Activated B cell treated with CpG ODN at 0.5 μM for 24 hours (primary cell): ENCODE data around the gene SLC36A3. TPM values are rescaled to one million over a fixed set of nuclear protein-coding genes. Genes with fewer than 3 reads are reported as not detected.

Source experiments
- ATAC-seq: fragments of 200-7000 bp; cut with Tn5 transposase; one replicate; pipeline ENCODE4 v1.10.0; 2021; ENCODE audit warnings: low read depth, mild to moderate bottlenecking, moderate library complexity
- CTCF ChIA-PET: fragments of 350-600 bp; sonication (Branson Sonifier 250); formaldehyde crosslinking; loops from one replicate; lab custom pipeline; 2021; ENCODE audit warnings: antibody characterized with exemption; lab: Charles Lee
- POLR2A ChIA-PET: fragments of 350-600 bp; sonication (Branson Sonifier 250); formaldehyde crosslinking; loops from one replicate; lab custom pipeline; 2021; ENCODE audit warnings: antibody characterized with exemption; lab: Charles Lee
- DNase-seq: peaks from one replicate; pipeline ENCODE4 v3.0.0; 2022
- H3K27ac Mint-ChIP-seq: one replicate; pipeline ENCODE4 v1.8.0; 2020; ENCODE audit warnings: mixed read lengths
- H3K27me3 Mint-ChIP-seq: one replicate; pipeline ENCODE4 v1.8.0; 2021; ENCODE audit warnings: mixed read lengths
- H3K36me3 Mint-ChIP-seq: one replicate; pipeline ENCODE4 v1.8.0; 2021; ENCODE audit warnings: low read depth, mixed read lengths
- H3K4me1 Mint-ChIP-seq: one replicate; pipeline ENCODE4 v1.8.0; 2021; ENCODE audit warnings: mixed read lengths
- H3K4me3 Mint-ChIP-seq: one replicate; pipeline ENCODE4 v1.8.0; 2020; ENCODE audit warnings: mild to moderate bottlenecking, mixed read lengths
- H3K9me3 Mint-ChIP-seq: one replicate; pipeline ENCODE4 v1.8.0; 2020; ENCODE audit warnings: mixed read lengths
- intact Hi-C: fragments of 100-400 bp; cut with micrococcal nuclease; formaldehyde crosslinking; loops from one replicate; pipeline ENCODE4 v1.15.1; 2024
- total RNA-seq: library from RNA; stranded (reverse); gene quantifications from 2 replicates; pipeline ENCODE4 v1.2.3, GENCODE V29; 2022
- TF ChIP-seq, protein P1 (sequence below): fragments of 200-600 bp; IDR thresholded peaks from one replicate; pipeline ENCODE4 v1.8.0; 2022; ENCODE audit warnings: antibody characterized with exemption, mild to moderate bottlenecking

SLC36A3 gene
- not detected in 2 replicates for total RNA-seq

DNA sequence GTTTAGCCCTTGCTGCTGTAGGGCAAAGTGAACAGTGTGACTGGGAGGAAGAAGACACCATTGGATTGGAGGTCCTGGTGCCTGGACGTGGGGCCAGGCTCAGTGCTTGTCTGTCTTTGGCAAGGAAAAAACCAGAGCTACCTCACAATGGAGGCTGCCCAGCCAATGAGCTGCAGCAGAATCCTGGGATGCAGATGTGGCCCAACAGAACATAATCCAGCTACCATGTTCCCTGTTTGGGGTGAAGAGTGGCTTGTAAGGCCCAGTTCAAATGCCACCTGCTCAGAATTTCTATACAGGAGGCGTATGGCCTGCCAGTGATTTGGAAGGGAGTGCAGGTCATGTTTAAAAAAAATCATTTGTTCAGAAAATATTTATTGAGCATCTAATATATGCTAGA is at the start of gene SLC36A3:
Gene SLC36A3 (minus strand): TSS at position 101 of the 400 bp plus-strand sequence. CDS start 412 bp downstream, outside the sequence.
- H3K36me3 Mint-ChIP-seq = no peaks in the 10 kb centered on the region
- intact Hi-C loops = no loop called here
- DNase-seq (no peak), ATAC-seq (no peak)
- H3K27me3 Mint-ChIP-seq = peaks cover 15% of the 10 kb centered on the region
- ChIA-PET POLR2A (no interaction called here), CTCF (no interaction called here)
- no peaks in the 10 kb centered on the region for H3K4me1 Mint-ChIP-seq
- no peak within 1 kb of the TSS for H3K27ac Mint-ChIP-seq
- TF ChIP-seq, protein P1, sequence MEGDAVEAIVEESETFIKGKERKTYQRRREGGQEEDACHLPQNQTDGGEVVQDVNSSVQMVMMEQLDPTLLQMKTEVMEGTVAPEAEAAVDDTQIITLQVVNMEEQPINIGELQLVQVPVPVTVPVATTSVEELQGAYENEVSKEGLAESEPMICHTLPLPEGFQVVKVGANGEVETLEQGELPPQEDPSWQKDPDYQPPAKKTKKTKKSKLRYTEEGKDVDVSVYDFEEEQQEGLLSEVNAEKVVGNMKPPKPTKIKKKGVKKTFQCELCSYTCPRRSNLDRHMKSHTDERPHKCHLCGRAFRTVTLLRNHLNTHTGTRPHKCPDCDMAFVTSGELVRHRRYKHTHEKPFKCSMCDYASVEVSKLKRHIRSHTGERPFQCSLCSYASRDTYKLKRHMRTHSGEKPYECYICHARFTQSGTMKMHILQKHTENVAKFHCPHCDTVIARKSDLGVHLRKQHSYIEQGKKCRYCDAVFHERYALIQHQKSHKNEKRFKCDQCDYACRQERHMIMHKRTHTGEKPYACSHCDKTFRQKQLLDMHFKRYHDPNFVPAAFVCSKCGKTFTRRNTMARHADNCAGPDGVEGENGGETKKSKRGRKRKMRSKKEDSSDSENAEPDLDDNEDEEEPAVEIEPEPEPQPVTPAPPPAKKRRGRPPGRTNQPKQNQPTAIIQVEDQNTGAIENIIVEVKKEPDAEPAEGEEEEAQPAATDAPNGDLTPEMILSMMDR = no peak
- H3K4me3 Mint-ChIP-seq = no peak within 1 kb of the TSS
- no peaks in the 10 kb centered on the region for H3K9me3 Mint-ChIP-seq

DNA sequence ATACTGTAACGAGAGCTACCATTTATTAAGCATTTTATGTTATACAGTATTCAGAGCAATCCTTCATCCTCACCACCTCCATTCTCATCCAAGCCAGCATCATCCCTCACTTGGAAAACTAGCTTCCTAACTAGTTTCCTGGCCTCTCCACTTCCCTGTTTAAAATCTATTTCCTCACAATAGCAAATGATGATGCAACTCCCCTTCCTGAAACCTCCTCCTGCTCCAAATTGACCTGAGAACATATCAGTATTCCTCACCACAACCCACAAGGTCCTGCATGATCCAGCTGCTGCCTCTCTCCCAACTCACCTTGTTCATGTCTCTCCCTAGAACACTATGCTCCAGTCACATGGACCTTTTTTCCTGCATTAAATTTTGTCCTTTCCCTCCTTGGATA is 48.1 kb upstream of the SLC36A3 start:
- TF ChIP-seq, protein P1 = no peak
- ATAC-seq = no peak
- DNase-seq = no peak
- Mint-ChIP-seq H3K4me3 (no peak overlapping the region), H3K9me3 (no peaks in the 10 kb centered on the region), H3K36me3 (no peaks in the 10 kb centered on the region), H3K27ac (no peak overlapping the region), H3K27me3 (peaks cover 16% of the 10 kb centered on the region), H3K4me1 (no peaks in the 10 kb centered on the region)
- intact Hi-C loops = no loop called here
- CTCF ChIA-PET = no interaction called here
- POLR2A ChIA-PET = interaction anchor here (0.5 kb wide), 1 partner anchor 10 kb away, joined by 3 read pairs; no protein-coding TSS in a partner anchor

DNA sequence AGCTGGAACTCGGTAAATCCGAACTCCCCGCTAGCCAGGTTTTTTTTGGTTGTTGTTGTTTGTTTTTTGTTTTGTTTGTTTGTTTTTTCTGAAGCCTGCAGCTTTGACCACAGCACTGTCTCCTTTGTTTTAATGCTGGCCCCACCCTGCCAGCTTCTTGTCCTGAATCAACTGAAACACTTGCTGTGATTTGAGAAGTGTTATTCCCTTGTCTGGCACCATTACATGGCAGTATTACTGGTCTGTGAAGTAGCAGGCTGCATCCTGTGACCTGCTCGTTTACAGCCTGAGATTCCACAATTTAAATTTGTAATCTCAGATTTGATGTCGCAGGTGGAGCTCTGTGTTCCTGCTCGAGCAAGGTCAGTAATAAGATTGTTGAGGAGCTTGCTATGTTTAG is 45.2 kb upstream of the SLC36A3 start:
- DNase-seq = no peak
- Mint-ChIP-seq H3K36me3 (no peaks in the 10 kb centered on the region), H3K9me3 (no peaks in the 10 kb centered on the region), H3K27ac (no peak overlapping the region), H3K4me1 (no peaks in the 10 kb centered on the region), H3K27me3 (peaks cover 26% of the 10 kb centered on the region), H3K4me3 (no peak overlapping the region)
- intact Hi-C loops = no loop called here
- ATAC-seq = no peak
- ChIA-PET CTCF (no interaction called here), POLR2A (no interaction called here)
- TF ChIP-seq, protein P1 = no peak

DNA sequence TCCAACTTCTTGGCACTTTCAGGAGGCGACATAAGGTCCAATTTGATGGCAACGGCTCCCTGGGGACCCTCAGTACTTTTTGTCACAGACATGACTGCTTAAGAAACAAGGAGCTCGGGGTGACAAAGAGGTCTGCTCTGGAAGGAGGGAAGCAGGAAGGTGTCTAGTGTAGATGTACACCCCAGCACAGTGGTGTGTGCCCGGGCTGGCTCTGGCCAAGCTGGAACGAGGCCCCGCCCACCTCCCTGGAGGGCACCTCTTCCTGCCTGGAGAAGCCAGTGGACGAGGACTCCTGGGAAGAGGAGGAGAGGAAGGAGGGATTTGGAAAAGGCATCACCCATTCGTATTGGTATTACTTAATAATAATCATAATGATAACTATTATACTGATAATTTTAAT is 43.8 kb upstream of the SLC36A3 start, which contains the start of gene SLC36A2:
Gene SLC36A2 (minus strand): TSS at position 191 of the 400 bp plus-strand sequence. CDS start 99 bp downstream, at position 92.
- TF ChIP-seq, protein P1 = no peak
- Mint-ChIP-seq H3K4me3 (no peak within 1 kb of the TSS), H3K9me3 (no peaks in the 10 kb centered on the region), H3K4me1 (no peaks in the 10 kb centered on the region), H3K27me3 (peaks cover 33% of the 10 kb centered on the region), H3K36me3 (no peaks in the 10 kb centered on the region), H3K27ac (no peak within 1 kb of the TSS)
- CTCF ChIA-PET = no interaction called here
- POLR2A ChIA-PET = no interaction called here
- intact Hi-C loops = no loop called here
- no peak for ATAC-seq
- no peak for DNase-seq

DNA sequence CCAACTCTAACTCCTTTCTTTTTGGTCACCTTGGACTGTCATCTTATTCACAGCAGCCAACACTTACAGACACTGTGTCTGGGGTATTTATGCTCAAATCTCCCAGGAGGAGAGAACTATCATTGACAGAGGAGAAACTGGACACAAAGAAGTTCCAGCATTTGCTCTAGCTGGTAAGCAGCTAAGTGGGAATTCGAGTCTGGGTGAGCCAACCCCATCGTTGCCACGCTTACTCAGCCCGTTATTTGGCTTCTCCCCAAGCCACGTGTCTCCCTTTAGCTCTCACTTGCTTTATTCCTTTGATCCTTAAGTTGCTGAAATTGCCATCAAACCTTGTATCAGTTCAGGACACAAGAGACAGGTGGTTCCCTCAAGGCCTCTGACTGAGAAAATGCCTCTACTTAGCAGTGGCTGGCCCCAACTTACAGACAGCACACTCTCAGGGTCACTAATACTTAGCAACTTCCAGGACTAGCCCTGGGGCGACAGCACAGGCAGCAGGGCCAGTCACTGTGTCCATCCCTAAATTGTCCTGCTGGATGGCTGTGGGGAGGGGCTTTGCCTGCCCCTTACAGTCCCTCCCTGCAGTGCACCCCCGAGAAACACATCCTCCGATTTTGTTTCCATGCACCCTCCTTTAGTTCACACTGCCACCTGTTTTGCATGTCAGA is 42.4 kb upstream of the SLC36A3 start:
- ChIA-PET CTCF (no interaction called here), POLR2A (interaction anchor here (0.6 kb wide), 1 partner anchor 1827 kb away, joined by 4 read pairs; no protein-coding TSS in a partner anchor)
- H3K27me3 Mint-ChIP-seq = peaks cover 37% of the 10 kb centered on the region
- H3K9me3 Mint-ChIP-seq = no peaks in the 10 kb centered on the region
- intact Hi-C loops = no loop called here
- TF ChIP-seq, protein P1 = no peak
- no peaks in the 10 kb centered on the region for H3K36me3 Mint-ChIP-seq
- no peak overlapping the region for H3K4me3 Mint-ChIP-seq
- no peak overlapping the region for H3K27ac Mint-ChIP-seq
- no peak for ATAC-seq
- no peaks in the 10 kb centered on the region for H3K4me1 Mint-ChIP-seq
- no peak for DNase-seq
